Prostate gland (tissue), 2 donors: ENCODE measurements around the gene SELENOO. TPM values are rescaled to one million over a fixed set of nuclear protein-coding genes. Genes with fewer than 3 reads are reported as not detected.

Source experiments
- DNase-seq: peaks from one replicate; pipeline ENCODE4 v3.0.0-alpha.2; 2019; ENCODE audit warnings: low spot score
- H3K27ac ChIP-seq, 2 donors: fragments of 200-600 bp; sonication (generic); 2 replicates each; pipeline ENCODE4 v1.5.1; 2017 to 2019
- H3K27me3 ChIP-seq: fragments of 200-600 bp; sonication (generic); replicated peaks from 2 replicates; pipeline ENCODE4 v1.5.1; 2019; ENCODE audit not compliant: insufficient read depth
- H3K36me3 ChIP-seq, 2 donors: fragments of 200-600 bp; sonication (generic); 1 replicate in 1 of 2; 2 replicates in 1 of 2; pipeline versions ENCODE4 v1.5.1 to v1.8.1; 2017 to 2019
- H3K4me1 ChIP-seq: fragments of 200-600 bp; sonication (generic); replicated peaks from 2 replicates; pipeline ENCODE4 v1.5.1; 2019
- H3K4me3 ChIP-seq, 2 donors: fragments of 200-600 bp; sonication (generic); 2 replicates each; pipeline ENCODE4 v1.5.1; 2017 to 2019
- H3K9me3 ChIP-seq: fragments of 200-600 bp; sonication (generic); 2 replicates; pipeline ENCODE4 v1.5.1; 2017
- POLR2A ChIP-seq: fragments of 450-650 bp; IDR thresholded peaks from one replicate; pipeline ENCODE4 v1.6.1; 2016; ENCODE audit warnings: antibody characterized with exemption, mild to moderate bottlenecking
- POLR2AphosphoS5 ChIP-seq: sonication (generic); formaldehyde crosslinking; IDR thresholded peaks from one replicate; pipeline ENCODE4 v1.6.1; 2017; ENCODE audit warnings: antibody characterized with exemption
- WGBS: methylation state at CpG from one replicate; pipeline ENCODE4 v1.1.5; 2018; 5-methylcytosine and 5-hydroxymethylcytosine counted together
- intact Hi-C: fragments of 100-400 bp; cut with DNase I; formaldehyde crosslinking; loops from one replicate; pipeline ENCODE4 v1.14.2; 2022
- total RNA-seq, 2 donors: library from RNA; depleted of rRNA; stranded (reverse); fragments of >200 nt; gene quantifications; one replicate each; pipeline ENCODE4 v1.1.0, GENCODE V29; 2016
- TF ChIP-seq, protein P1 (sequence below), 4 experiments: fragments of 200-600 bp in 2 of 4; fragments of 450-650 bp in 2 of 4; sonication (generic) in 2 of 4; IDR thresholded peaks; 1 replicate in 3 of 4; 2 replicates in 1 of 4; pipeline ENCODE4 v1.5.1; 2016 to 2019; ENCODE audit warnings: antibody characterized with exemption in 4 of 4, mild to moderate bottlenecking in 2 of 4, moderate library complexity in 2 of 4

Gene SELENOO
- total RNA-seq, 2 donors from 2014 or later = 51.8 to 58.5 TPM

DNA sequence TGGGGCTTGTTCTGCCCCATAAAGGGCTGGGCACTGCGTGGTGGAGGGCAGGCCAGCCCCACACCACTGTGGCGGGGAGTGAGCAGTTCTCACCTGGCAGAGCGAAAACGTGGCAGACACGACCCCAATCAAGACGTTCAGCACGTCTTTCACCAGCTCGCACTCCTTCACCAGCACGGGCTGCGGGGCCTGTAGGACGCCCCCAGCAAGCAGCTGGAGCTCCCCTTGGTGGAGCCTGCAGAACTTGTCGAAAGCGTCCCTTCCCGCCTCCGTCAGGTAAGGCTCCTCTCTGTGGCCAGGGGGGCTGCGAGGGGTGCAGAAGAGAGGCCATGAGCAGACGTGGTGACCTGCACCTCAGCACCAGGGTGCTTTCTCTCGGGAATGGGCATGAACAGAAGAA, 32.4 kb downstream of the SELENOO start:
- Histone ChIP-seq H3K27me3 (no peaks in the 10 kb centered on the region), H3K4me3 (no peak overlapping the region), H3K4me1 (no peaks in the 10 kb centered on the region), H3K27ac (no peak overlapping the region), H3K36me3 (no peaks in the 10 kb centered on the region), H3K9me3 (no peaks in the 10 kb centered on the region)
- 90% methylated on average over 18 of the region's 18 CpGs for WGBS
- intact Hi-C loops = no loop called here
- TF ChIP-seq POLR2AphosphoS5 (no peak), POLR2A (no peak)
- TF ChIP-seq, protein P1, sequence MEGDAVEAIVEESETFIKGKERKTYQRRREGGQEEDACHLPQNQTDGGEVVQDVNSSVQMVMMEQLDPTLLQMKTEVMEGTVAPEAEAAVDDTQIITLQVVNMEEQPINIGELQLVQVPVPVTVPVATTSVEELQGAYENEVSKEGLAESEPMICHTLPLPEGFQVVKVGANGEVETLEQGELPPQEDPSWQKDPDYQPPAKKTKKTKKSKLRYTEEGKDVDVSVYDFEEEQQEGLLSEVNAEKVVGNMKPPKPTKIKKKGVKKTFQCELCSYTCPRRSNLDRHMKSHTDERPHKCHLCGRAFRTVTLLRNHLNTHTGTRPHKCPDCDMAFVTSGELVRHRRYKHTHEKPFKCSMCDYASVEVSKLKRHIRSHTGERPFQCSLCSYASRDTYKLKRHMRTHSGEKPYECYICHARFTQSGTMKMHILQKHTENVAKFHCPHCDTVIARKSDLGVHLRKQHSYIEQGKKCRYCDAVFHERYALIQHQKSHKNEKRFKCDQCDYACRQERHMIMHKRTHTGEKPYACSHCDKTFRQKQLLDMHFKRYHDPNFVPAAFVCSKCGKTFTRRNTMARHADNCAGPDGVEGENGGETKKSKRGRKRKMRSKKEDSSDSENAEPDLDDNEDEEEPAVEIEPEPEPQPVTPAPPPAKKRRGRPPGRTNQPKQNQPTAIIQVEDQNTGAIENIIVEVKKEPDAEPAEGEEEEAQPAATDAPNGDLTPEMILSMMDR (IDR thresholded peaks at IDR 0.05) = no peak
- no peak for DNase-seq

DNA sequence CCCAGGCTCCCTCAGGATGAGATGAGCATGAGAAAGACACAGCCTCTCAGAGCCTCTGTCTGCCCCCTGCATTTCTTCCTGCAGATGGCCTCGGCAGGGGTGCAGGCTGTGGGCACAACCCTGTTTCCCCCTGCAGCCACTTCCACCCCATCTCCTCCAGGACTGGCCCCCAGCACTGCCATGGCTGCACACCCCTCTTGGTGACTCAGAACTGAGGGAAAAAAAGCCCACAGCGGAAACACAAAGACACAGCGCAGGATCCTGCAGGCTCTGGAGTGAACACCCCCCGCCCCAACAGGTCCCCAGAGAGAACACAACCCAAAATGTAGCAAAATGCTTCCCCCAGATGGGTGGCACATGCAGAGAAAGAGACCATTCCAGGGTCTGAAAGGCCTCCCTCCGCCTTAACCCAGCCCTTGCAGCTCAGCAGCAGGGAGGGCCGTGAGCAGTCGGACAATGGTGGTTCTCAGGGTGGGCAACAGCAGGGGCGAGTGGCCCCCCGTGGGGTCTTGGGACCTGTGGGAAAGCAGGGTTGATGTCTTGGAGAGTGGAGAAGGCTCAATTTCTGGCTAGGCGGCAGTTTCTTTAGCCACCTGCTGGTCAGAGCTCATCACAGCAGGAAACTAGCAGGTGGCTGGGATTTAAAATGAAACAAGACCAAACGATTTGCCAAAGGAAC, 36.1 kb downstream of the SELENOO start:
- WGBS = 69% methylated on average over 11 of the region's 11 CpGs
- peaks cover 4% of the 10 kb centered on the region for H3K4me1 ChIP-seq
- H3K36me3 ChIP-seq = peaks cover 0 to 3% of the 10 kb centered on the region in 2 donors
- no peak overlapping the region for H3K27ac ChIP-seq
- H3K4me3 ChIP-seq = no peak overlapping the region
- no peak for DNase-seq
- no peaks in the 10 kb centered on the region for H3K27me3 ChIP-seq
- no peak for TF ChIP-seq POLR2AphosphoS5
- TF ChIP-seq, protein P1 (IDR thresholded peaks at IDR 0.05) = peak in 1 of 4 experiments; percentile 27
- TF ChIP-seq POLR2A = no peak
- intact Hi-C loops = no loop called here
- no peaks in the 10 kb centered on the region for H3K9me3 ChIP-seq

DNA sequence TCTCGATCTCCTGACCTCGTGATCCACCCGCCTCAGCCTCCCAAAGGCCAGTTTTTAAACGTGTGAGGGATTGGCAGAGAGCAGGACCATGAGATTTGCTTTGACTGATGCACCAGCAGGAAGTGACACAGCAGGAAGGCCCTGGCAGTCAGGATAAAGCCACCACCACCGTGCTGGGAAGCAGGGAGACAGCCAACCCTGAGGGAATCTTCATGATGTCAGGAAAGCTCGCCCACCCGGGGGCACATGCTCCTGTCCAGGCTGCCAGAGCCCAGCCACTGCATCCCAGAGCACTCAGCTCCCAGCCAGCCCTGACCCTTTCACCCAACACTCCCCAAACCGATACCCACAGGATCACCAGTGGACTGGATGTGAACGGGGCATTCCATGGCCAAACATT, 37.9 kb downstream of the SELENOO start:
- TF ChIP-seq, protein P1 (IDR thresholded peaks at IDR 0.05) = no peak
- TF ChIP-seq POLR2AphosphoS5 = no peak
- no peak for TF ChIP-seq POLR2A
- intact Hi-C loops = no loop called here
- Histone ChIP-seq H3K36me3 (peaks cover 0 to 3% of the 10 kb centered on the region in 2 donors), H3K9me3 (no peaks in the 10 kb centered on the region), H3K4me3 (no peak overlapping the region), H3K27ac (no peak overlapping the region), H3K4me1 (peaks cover 7% of the 10 kb centered on the region), H3K27me3 (no peaks in the 10 kb centered on the region)
- 86% methylated on average over 9 of the region's 9 CpGs for WGBS
- DNase-seq = no peak

DNA sequence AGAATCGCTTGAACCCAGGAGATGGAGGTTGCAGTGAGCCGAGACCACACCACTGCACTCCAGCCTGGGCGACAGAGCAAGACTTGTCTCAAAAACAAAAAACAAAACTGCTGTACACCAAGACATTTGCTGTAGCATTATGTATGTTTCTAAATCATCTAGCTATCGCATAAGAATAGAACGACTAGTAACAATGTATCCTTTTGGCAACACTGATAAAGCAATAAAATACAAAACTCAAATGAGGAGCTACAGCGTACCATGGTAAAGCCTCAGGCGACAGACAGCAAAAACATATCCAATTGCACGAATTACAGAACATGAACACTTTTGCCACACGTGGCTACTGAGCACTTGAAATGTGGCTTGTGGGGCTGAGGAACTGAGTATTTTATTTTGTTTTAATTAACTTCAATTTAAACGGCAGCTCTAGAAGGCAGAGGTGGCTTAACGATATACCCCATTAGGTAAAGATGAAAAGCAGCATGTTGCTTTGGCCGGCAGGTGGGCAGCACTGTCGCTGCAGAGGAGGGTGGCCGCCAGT, 41.7 kb downstream of the SELENOO start:
- TF ChIP-seq, protein P1 (IDR thresholded peaks at IDR 0.05) = no peak
- TF ChIP-seq POLR2A = no peak
- TF ChIP-seq POLR2AphosphoS5 = no peak
- Histone ChIP-seq H3K9me3 (no peaks in the 10 kb centered on the region), H3K27me3 (no peaks in the 10 kb centered on the region), H3K27ac (no peak overlapping the region), H3K36me3 (peaks cover 0 to 3% of the 10 kb centered on the region in 2 donors), H3K4me3 (peak overlapping the region; percentile 80 to 95), H3K4me1 (peaks cover 16% of the 10 kb centered on the region)
- 49% methylated on average over 14 of the region's 14 CpGs for WGBS
- intact Hi-C loops = no loop called here
- DNase-seq = no peak
